K562 (cell line): ENCODE data around the gene WEE1. TPM values are rescaled to one million over a fixed set of nuclear protein-coding genes. Genes with fewer than 3 reads are reported as not detected.

Experiments
- CHD4 ChIP-seq: fragments of 200-600 bp; sonication (generic); IDR thresholded peaks from 3 replicates; pipeline ENCODE4 v1.6.1; 2012; ENCODE audit warnings: low read depth, mild to moderate bottlenecking, mixed read lengths, low read length, inconsistent platforms; ENCODE audit not compliant: insufficient read depth, insufficient replicate concordance, poor library complexity, severe bottlenecking
- DNMT1 ChIP-seq: fragments of 450-650 bp; IDR thresholded peaks from 2 replicates; pipeline ENCODE4 v1.6.1; 2016; ENCODE audit warnings: antibody characterized with exemption, mild to moderate bottlenecking
- EHMT2 ChIP-seq: fragments of 450-650 bp; IDR thresholded peaks from 2 replicates; pipeline ENCODE4 v1.6.1; 2018; ENCODE audit warnings: antibody characterized with exemption
- HNRNPL ChIP-seq: fragments of 200-400 bp; formaldehyde crosslinking; IDR thresholded peaks from 2 replicates; pipeline ENCODE4 v1.6.1; 2017; ENCODE audit warnings: low read depth, mild to moderate bottlenecking, low read length
- LCOR ChIP-seq: sonication (generic); formaldehyde crosslinking; IDR thresholded peaks from 2 replicates; pipeline ENCODE4 v1.8.0; 2022; ENCODE audit warnings: mild to moderate bottlenecking, missing genetic modification reagents
- MECOM ChIP-seq: fragments of 250-450 bp; sonication (Bioruptor Pico); IDR thresholded peaks from 2 replicates; pipeline ENCODE4 v1.8.0; 2022; ENCODE audit warnings: inconsistent platforms
- NCOA1 ChIP-seq: fragments of 450-650 bp; IDR thresholded peaks from 2 replicates; pipeline ENCODE4 v1.6.1; 2016; ENCODE audit warnings: low read depth
- NFXL1 ChIP-seq: fragments of 450-650 bp; formaldehyde crosslinking; IDR thresholded peaks from 2 replicates; pipeline ENCODE4 v1.4.0; 2021; ENCODE audit warnings: mild to moderate bottlenecking
- SMARCB1 ChIP-seq: IDR thresholded peaks from 2 replicates; pipeline ENCODE4 v1.6.1; 2011; ENCODE audit warnings: improper control_type of control experiment, low read depth; ENCODE audit not compliant: insufficient read length
- ZKSCAN1 ChIP-seq: fragments of 150-350 bp; IDR thresholded peaks from 2 replicates; pipeline ENCODE4 v1.6.1; 2016; ENCODE audit warnings: low read depth, low read length
- ZNF436 ChIP-seq: fragments of 250-450, 450-650 bp; sonication (Bioruptor Pico); formaldehyde crosslinking; IDR thresholded peaks from 2 replicates; pipeline ENCODE4 v1.7.0; 2020; ENCODE audit warnings: mild to moderate bottlenecking
- ZNF584 ChIP-seq: fragments of 200-800 bp; sonication (Bioruptor generic); IDR thresholded peaks from 2 replicates; pipeline ENCODE4 v1.6.1; 2016; ENCODE audit warnings: low read depth, mild to moderate bottlenecking, missing genetic modification characterization, missing compliant biosample characterization
- ZNF707 ChIP-seq: fragments of 250-450 bp; sonication (Bioruptor Pico); conservative IDR thresholded peaks from 2 replicates; pipeline ENCODE4 v1.8.0; 2022; ENCODE audit warnings: inconsistent platforms, mild to moderate bottlenecking, moderate library complexity
- polyA plus RNA-seq, 8 experiments: library from polyadenylated mRNA; depleted of rRNA in 4 of 8; stranded (reverse) in 5 of 8; unstranded in 3 of 8; fragments of >200 nt; fragmentation: Nextera tagmentation in 2 of 8; fragmentation: Illumina TruSeq in 1 of 8; extraction: Ambion mirVana in 2 of 8; extraction: Trizol in 1 of 8; gene quantifications; 2 replicates each; pipeline versions ENCODE4 v1.2.1 to v1.2.3, GENCODE V29; 2011 to 2014; ENCODE audit warnings: inconsistent platforms in 1 of 8, missing spikeins in 1 of 8
- total RNA-seq, 7 experiments: library from RNA; depleted of rRNA in 6 of 7; stranded (reverse); fragments of >200 nt in 6 of 7; fragmentation: Illumina TruSeq in 2 of 7; extraction: Trizol in 2 of 7; gene quantifications; 2 replicates each; pipeline versions ENCODE4 v1.2.1 to v1.2.3, GENCODE V29; 2011 to 2021; ENCODE audit warnings: low replicate concordance in 1 of 7
- TF ChIP-seq, protein P1 (sequence below): fragments of 450-650 bp; IDR thresholded peaks from 2 replicates; pipeline ENCODE4 v1.6.1; 2016; ENCODE audit warnings: missing biosample characterization, missing genetic modification characterization
- TF ChIP-seq, protein P2 (sequence below): fragments of 250-450 bp; sonication (Bioruptor Pico); IDR thresholded peaks from 2 replicates; pipeline ENCODE4 v1.4.0; 2020; ENCODE audit warnings: borderline replicate concordance
- TF ChIP-seq, protein P3 (sequence below): sonication (generic); formaldehyde crosslinking; IDR thresholded peaks from 2 replicates; pipeline ENCODE4 v1.9.0; 2022; ENCODE audit warnings: mild to moderate bottlenecking, missing genetic modification reagents
- TF ChIP-seq, protein P4 (sequence below): sonication (generic); formaldehyde crosslinking; IDR thresholded peaks from 2 replicates; pipeline ENCODE4 v1.8.1; 2023; ENCODE audit warnings: mild to moderate bottlenecking, missing genetic modification reagents, moderate library complexity
- TF ChIP-seq, protein P5 (sequence below), 2 experiments: fragments of 150-350 bp in 1 of 2; IDR thresholded peaks; 2 replicates each; pipeline ENCODE4 v1.6.1; 2012 to 2016; ENCODE audit warnings: low read depth in 2 of 2, low read length in 2 of 2, mild to moderate bottlenecking in 1 of 2, moderate library complexity in 1 of 2

Gene WEE1
- total and polyA plus RNA-seq, 9 of the 15 experiments (the other 6 are each of a cell fraction or from before 2014, with no cell fraction given): 21.9 to 99.0 (median 67.4) TPM

DNA sequence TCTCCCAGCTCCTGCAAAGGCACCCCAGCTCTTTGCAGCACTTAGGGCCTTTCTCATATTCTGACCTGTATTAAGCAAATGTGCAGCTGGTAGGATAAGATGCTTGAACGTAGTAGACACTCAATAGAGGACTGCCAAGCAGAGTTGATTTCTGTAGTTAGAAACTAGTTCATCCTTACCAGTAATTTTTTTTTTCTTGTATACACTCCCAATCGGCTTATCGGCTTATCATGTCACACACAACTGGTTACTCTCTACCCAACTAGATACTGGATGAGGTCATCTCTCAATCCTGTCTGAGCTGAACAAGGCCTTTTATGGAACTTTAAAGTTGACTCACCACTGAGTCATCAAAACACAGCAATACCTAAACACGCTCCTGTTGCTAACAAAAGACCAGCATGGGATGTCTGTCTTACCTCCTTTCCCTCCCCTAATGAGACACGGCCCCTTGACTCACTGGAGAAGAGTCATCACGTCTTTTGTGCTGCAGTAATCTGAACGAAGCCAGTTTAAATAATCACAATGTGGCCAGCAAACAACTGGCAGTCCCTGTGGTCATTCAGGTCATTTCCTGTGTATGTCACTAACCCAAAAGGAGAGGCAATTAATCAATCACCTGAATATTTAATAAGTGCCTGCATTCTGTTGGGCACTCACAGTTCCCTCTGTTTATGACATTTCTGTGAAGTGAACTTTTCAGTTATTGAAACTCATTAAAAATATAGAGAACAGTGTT lies 7.5 kb upstream of the WEE1 start (continued):
- TF ChIP-seq, protein P1, sequence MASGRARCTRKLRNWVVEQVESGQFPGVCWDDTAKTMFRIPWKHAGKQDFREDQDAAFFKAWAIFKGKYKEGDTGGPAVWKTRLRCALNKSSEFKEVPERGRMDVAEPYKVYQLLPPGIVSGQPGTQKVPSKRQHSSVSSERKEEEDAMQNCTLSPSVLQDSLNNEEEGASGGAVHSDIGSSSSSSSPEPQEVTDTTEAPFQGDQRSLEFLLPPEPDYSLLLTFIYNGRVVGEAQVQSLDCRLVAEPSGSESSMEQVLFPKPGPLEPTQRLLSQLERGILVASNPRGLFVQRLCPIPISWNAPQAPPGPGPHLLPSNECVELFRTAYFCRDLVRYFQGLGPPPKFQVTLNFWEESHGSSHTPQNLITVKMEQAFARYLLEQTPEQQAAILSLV (tag): no peak; the same call in 1 of the 2 replicates
- TF ChIP-seq SMARCB1: peak; percentile 75
- no peak for TF ChIP-seq DNMT1
- TF ChIP-seq EHMT2: peak; percentile 76; the same call in 1 of the 2 replicates
- TF ChIP-seq LCOR (CRISPR knock-in tag): peak; percentile 82
- TF ChIP-seq ZNF436 (CRISPR knock-in tag): no peak
- TF ChIP-seq, protein P2, sequence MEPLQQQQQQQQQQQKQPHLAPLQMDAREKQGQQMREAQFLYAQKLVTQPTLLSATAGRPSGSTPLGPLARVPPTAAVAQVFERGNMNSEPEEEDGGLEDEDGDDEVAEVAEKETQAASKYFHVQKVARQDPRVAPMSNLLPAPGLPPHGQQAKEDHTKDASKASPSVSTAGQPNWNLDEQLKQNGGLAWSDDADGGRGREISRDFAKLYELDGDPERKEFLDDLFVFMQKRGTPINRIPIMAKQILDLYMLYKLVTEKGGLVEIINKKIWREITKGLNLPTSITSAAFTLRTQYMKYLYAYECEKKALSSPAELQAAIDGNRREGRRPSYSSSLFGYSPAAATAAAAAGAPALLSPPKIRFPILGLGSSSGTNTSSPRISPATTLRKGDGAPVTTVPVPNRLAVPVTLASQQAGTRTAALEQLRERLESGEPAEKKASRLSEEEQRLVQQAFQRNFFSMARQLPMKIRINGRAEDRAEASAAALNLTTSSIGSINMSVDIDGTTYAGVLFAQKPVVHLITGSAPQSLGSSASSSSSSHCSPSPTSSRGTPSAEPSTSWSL (CRISPR knock-in tag): no peak
- TF ChIP-seq NFXL1 (CRISPR knock-in tag): no peak
- TF ChIP-seq, protein P3, sequence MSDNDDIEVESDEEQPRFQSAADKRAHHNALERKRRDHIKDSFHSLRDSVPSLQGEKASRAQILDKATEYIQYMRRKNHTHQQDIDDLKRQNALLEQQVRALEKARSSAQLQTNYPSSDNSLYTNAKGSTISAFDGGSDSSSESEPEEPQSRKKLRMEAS: no peak; the same call in 1 of the 2 replicates
- TF ChIP-seq ZNF584: peak; percentile 88
- TF ChIP-seq HNRNPL: no peak
- TF ChIP-seq NCOA1: peak; percentile 86
- TF ChIP-seq, protein P4, sequence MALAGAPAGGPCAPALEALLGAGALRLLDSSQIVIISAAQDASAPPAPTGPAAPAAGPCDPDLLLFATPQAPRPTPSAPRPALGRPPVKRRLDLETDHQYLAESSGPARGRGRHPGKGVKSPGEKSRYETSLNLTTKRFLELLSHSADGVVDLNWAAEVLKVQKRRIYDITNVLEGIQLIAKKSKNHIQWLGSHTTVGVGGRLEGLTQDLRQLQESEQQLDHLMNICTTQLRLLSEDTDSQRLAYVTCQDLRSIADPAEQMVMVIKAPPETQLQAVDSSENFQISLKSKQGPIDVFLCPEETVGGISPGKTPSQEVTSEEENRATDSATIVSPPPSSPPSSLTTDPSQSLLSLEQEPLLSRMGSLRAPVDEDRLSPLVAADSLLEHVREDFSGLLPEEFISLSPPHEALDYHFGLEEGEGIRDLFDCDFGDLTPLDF (CRISPR knock-in tag): no peak
- no peak for TF ChIP-seq CHD4
- TF ChIP-seq ZKSCAN1: peak; percentile 56
- TF ChIP-seq ZNF707 (CRISPR knock-in tag): no peak
- TF ChIP-seq, protein P5, sequence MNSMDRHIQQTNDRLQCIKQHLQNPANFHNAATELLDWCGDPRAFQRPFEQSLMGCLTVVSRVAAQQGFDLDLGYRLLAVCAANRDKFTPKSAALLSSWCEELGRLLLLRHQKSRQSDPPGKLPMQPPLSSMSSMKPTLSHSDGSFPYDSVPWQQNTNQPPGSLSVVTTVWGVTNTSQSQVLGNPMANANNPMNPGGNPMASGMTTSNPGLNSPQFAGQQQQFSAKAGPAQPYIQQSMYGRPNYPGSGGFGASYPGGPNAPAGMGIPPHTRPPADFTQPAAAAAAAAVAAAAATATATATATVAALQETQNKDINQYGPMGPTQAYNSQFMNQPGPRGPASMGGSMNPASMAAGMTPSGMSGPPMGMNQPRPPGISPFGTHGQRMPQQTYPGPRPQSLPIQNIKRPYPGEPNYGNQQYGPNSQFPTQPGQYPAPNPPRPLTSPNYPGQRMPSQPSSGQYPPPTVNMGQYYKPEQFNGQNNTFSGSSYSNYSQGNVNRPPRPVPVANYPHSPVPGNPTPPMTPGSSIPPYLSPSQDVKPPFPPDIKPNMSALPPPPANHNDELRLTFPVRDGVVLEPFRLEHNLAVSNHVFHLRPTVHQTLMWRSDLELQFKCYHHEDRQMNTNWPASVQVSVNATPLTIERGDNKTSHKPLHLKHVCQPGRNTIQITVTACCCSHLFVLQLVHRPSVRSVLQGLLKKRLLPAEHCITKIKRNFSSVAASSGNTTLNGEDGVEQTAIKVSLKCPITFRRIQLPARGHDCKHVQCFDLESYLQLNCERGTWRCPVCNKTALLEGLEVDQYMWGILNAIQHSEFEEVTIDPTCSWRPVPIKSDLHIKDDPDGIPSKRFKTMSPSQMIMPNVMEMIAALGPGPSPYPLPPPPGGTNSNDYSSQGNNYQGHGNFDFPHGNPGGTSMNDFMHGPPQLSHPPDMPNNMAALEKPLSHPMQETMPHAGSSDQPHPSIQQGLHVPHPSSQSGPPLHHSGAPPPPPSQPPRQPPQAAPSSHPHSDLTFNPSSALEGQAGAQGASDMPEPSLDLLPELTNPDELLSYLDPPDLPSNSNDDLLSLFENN (IDR thresholded peaks at IDR 0.05; ENCODE audit: low read depth in 2 of 2, low read length in 2 of 2): peak in 1 of 2 experiments; percentile 72; a peak in 1 of 4 replicates
- 0 out of 2 replicates have a peak, but pooled peaks have one; percentile 50 for TF ChIP-seq MECOM (CRISPR knock-in tag)
